ENCODE data around the gene NAXD. TPM values are rescaled to one million over a fixed set of nuclear protein-coding genes. Genes with fewer than 3 reads are reported as not detected.

NAXD gene
- total and polyA plus RNA-seq, 2 experiments from 2014 or later: 16.9 to 18.5 TPM

- no peak for TF ChIP-seq REST (IDR thresholded peaks at IDR 0.05; ENCODE audit: unreplicated experiment)
- no peak for TF ChIP-seq ZNF114 (CRISPR knock-in tag; IDR thresholded peaks at IDR 0.05)
- TF ChIP-seq EZH2phosphoT487 (IDR thresholded peaks at IDR 0.05; ENCODE audit: unreplicated experiment): no peak
- TF ChIP-seq ZNF331 (CRISPR knock-in tag; IDR thresholded peaks at IDR 0.05; ENCODE audit: low read depth): no peak
- no peak for TF ChIP-seq JUNB (IDR thresholded peaks at IDR 0.05; ENCODE audit: unreplicated experiment)
- no peak for TF ChIP-seq CREB1 (CRISPR knock-in tag; IDR thresholded peaks at IDR 0.05; ENCODE audit: low read depth)
- TF ChIP-seq CTCF (conservative IDR thresholded peaks at IDR 0.05; ENCODE audit: low read depth in 2 of 2): no peak
- no peak for TF ChIP-seq STAT1 (IDR thresholded peaks at IDR 0.05; ENCODE audit: unreplicated experiment)
- TF ChIP-seq POLR2AphosphoS5 (IDR thresholded peaks at IDR 0.05; ENCODE audit: low read depth): no peak
- no peak for TF ChIP-seq NANOG (IDR thresholded peaks at IDR 0.05; ENCODE audit: borderline replicate concordance)
- no peak for TF ChIP-seq ETS1 (IDR thresholded peaks at IDR 0.05)
These were observed 7.6 kb upstream of the NAXD start (continued) for GRCh38 chr13:110607675-110608224.

GRCh38 chr13:110610955-110611595, 4.3 kb upstream of the NAXD start:
- no peak overlapping the region for H3K4me3 ChIP-seq
- peaks cover 11% of the 10 kb centered on the region for H3K9me2 ChIP-seq (ENCODE audit: insufficient read depth)
- no peaks in the 10 kb centered on the region for H3K36me3 ChIP-seq (ENCODE audit: insufficient read depth)
- Mint-ChIP-seq H3K27me3 (ENCODE audit: insufficient read depth, low read depth, poor library complexity) (peaks cover 15% of the 10 kb centered on the region), H3K9me3 (peaks cover 26% of the 10 kb centered on the region), H3K4me1 (peaks cover 13% of the 10 kb centered on the region), H3K27ac (no peak overlapping the region), H3K4me3 (no peak overlapping the region), H3K36me3 (ENCODE audit: low read depth) (peaks cover 7% of the 10 kb centered on the region; the same call in 2 of the 3 replicates)
- no peak overlapping the region for H3K27ac ChIP-seq (ENCODE audit: low read depth)
- peaks cover 2% of the 10 kb centered on the region for H3K79me2 ChIP-seq (replicated peaks; ENCODE audit: insufficient read depth)
- H3K27me3 ChIP-seq (ENCODE audit: insufficient read depth): no peaks in the 10 kb centered on the region
- H3K4me2 ChIP-seq: no peak overlapping the region
- H3K4me1 ChIP-seq (ENCODE audit: insufficient read depth): peaks cover 15% of the 10 kb centered on the region
- H4K20me1 ChIP-seq (replicated peaks; ENCODE audit: insufficient read depth): no peaks in the 10 kb centered on the region
- no peaks in the 10 kb centered on the region for H3F3A ChIP-seq (replicated peaks; ENCODE audit: low read depth)
- no peak for ATAC-seq
- no peak for DNase-seq (ENCODE audit: low spot score)
- peak overlapping the region; percentile 76; the same call in 1 of the 2 replicates for H2AFZ ChIP-seq
- TF ChIP-seq EZH2 (IDR thresholded peaks at IDR 0.05; ENCODE audit: low read depth, unreplicated experiment) (no peak), STAT1 (IDR thresholded peaks at IDR 0.05; ENCODE audit: unreplicated experiment) (no peak), EZH2phosphoT487 (IDR thresholded peaks at IDR 0.05; ENCODE audit: unreplicated experiment) (no peak), CREB1 (CRISPR knock-in tag; IDR thresholded peaks at IDR 0.05; ENCODE audit: low read depth) (no peak), JUNB (IDR thresholded peaks at IDR 0.05; ENCODE audit: unreplicated experiment) (no peak)

Data from GM23338 (cell line).